Astrocyte (in vitro differentiated cells and primary cell): Measurements from ENCODE around the gene FAM98B. TPM values are rescaled to one million over a fixed set of nuclear protein-coding genes. Genes with fewer than 3 reads are reported as not detected.

Experiments
- DNase-seq: peaks from one replicate; pipeline ENCODE4 v3.0.0-alpha.2; 2010; ENCODE audit warnings: low read depth
- FAIRE-seq: peaks from 2 replicates; lab custom pipeline; 2011; peaks lifted over from hg19 to GRCh38; lab: Jason Lieb, UNC
- H2AFZ ChIP-seq: 2 replicates; pipeline ENCODE4 v1.6.0; 2012; ENCODE audit warnings: low read depth, low read length, inconsistent platforms
- H3K27ac ChIP-seq: 2 replicates; pipeline ENCODE4 v1.5.1; 2011; ENCODE audit warnings: low read depth, low read length, inconsistent platforms
- H3K27me3 ChIP-seq: 2 replicates; pipeline ENCODE4 v1.6.0; 2011; ENCODE audit warnings: low read length, inconsistent platforms; ENCODE audit not compliant: insufficient read depth
- H3K36me3 ChIP-seq: 2 replicates; pipeline ENCODE4 v1.5.1; 2011; ENCODE audit warnings: low read length, inconsistent platforms; ENCODE audit not compliant: insufficient read depth
- H3K4me1 ChIP-seq: 2 replicates; pipeline ENCODE4 v1.5.1; 2011; ENCODE audit warnings: low read length, inconsistent platforms; ENCODE audit not compliant: insufficient read depth
- H3K4me2 ChIP-seq: 2 replicates; pipeline ENCODE4 v1.6.0; 2012; ENCODE audit warnings: low read length, inconsistent platforms
- H3K4me3 ChIP-seq: 2 replicates; pipeline ENCODE4 v1.5.1; 2011; ENCODE audit warnings: low read depth, mild to moderate bottlenecking, low read length, inconsistent platforms; ENCODE audit not compliant: insufficient read depth
- H3K79me2 ChIP-seq: 2 replicates; pipeline ENCODE4 v1.6.0; 2012; ENCODE audit warnings: mild to moderate bottlenecking, low read length, inconsistent platforms; ENCODE audit not compliant: insufficient read depth
- H3K9ac ChIP-seq: 2 replicates; pipeline ENCODE4 v1.6.0; 2012; ENCODE audit warnings: mild to moderate bottlenecking, low read length, inconsistent platforms
- H3K9me3 ChIP-seq: 2 replicates; pipeline ENCODE4 v1.5.1; 2012; ENCODE audit warnings: low read depth, mild to moderate bottlenecking, low read length, inconsistent platforms; ENCODE audit not compliant: insufficient read depth
- H4K20me1 ChIP-seq: 2 replicates; pipeline ENCODE4 v1.6.0; 2012; ENCODE audit warnings: low read length, inconsistent platforms; ENCODE audit not compliant: insufficient read depth
- H3K27ac Mint-ChIP-seq: one replicate; pipeline ENCODE4 v1.8.0; 2021; ENCODE audit warnings: mild to moderate bottlenecking, mixed read lengths; ENCODE audit not compliant: unreplicated experiment
- H3K27me3 Mint-ChIP-seq: one replicate; pipeline ENCODE4 v1.8.0; 2021; ENCODE audit warnings: low read depth, mixed read lengths; ENCODE audit not compliant: unreplicated experiment
- H3K36me3 Mint-ChIP-seq: one replicate; pipeline ENCODE4 v1.8.0; 2021; ENCODE audit warnings: low read depth, mixed read lengths; ENCODE audit not compliant: unreplicated experiment
- H3K4me1 Mint-ChIP-seq: one replicate; pipeline ENCODE4 v1.8.0; 2021; ENCODE audit warnings: low read depth, mixed read lengths; ENCODE audit not compliant: unreplicated experiment
- H3K4me3 Mint-ChIP-seq: one replicate; pipeline ENCODE4 v1.8.0; 2021; ENCODE audit warnings: mild to moderate bottlenecking, moderate library complexity, mixed read lengths; ENCODE audit not compliant: unreplicated experiment
- H3K9me3 Mint-ChIP-seq: one replicate; pipeline ENCODE4 v1.8.0; 2021; ENCODE audit warnings: mild to moderate bottlenecking, mixed read lengths; ENCODE audit not compliant: unreplicated experiment
- CTCF ChIP-seq: IDR thresholded peaks from 2 replicates; pipeline ENCODE4 v1.5.1; 2011; ENCODE audit warnings: low read depth, mild to moderate bottlenecking, inconsistent platforms, low read length, moderate library complexity; ENCODE audit not compliant: insufficient read depth
- EZH2 ChIP-seq: IDR thresholded peaks from 2 replicates; pipeline ENCODE4 v1.6.1; 2012; ENCODE audit warnings: mild to moderate bottlenecking, low read length, inconsistent platforms; ENCODE audit not compliant: insufficient read depth
- total RNA-seq: library from RNA; stranded (reverse); gene quantifications from 2 replicates; pipeline ENCODE4 v1.2.1, GENCODE V29; 2021

FAM98B gene
- total RNA-seq, 1 donor from 2014 or later, result 21.6 TPM

- no peak overlapping the region for H2AFZ ChIP-seq
- no peak for DNase-seq
- peaks cover 8% of the 10 kb centered on the region for H3K27me3 ChIP-seq
- no peaks in the 10 kb centered on the region for H4K20me1 ChIP-seq
- no peak overlapping the region for H3K9ac ChIP-seq
- Mint-ChIP-seq H3K4me1 (no peaks in the 10 kb centered on the region), H3K4me3 (no peak overlapping the region), H3K9me3 (peaks cover 1% of the 10 kb centered on the region), H3K27ac (peak overlapping the region; percentile 2), H3K27me3 (peaks cover 8% of the 10 kb centered on the region), H3K36me3 (no peaks in the 10 kb centered on the region)
- no peak for FAIRE-seq
- no peak overlapping the region for H3K4me2 ChIP-seq
- H3K27ac ChIP-seq, result no peak overlapping the region
- peaks cover 3% of the 10 kb centered on the region for H3K9me3 ChIP-seq
- no peak for TF ChIP-seq EZH2
- no peak for TF ChIP-seq CTCF
- no peaks in the 10 kb centered on the region for H3K36me3 ChIP-seq
- no peaks in the 10 kb centered on the region for H3K79me2 ChIP-seq
- H3K4me1 ChIP-seq, result no peaks in the 10 kb centered on the region
- no peak overlapping the region for H3K4me3 ChIP-seq
These were observed 32.7 kb upstream of the FAM98B start for GRCh38 chr15:38421069-38421690.

GRCh38 chr15:38424101-38424552 lies 29.8 kb upstream of the FAM98B start:
- H3K79me2 ChIP-seq, result no peaks in the 10 kb centered on the region
- FAIRE-seq, result no peak

More at GRCh38 chr15:38424101-38424552, 29.8 kb upstream of the FAM98B start:
- Histone ChIP-seq H3K9ac (no peak overlapping the region), H3K27me3 (no peaks in the 10 kb centered on the region), H3K4me3 (no peak overlapping the region), H4K20me1 (no peaks in the 10 kb centered on the region), H2AFZ (no peak overlapping the region), H3K4me1 (no peaks in the 10 kb centered on the region), H3K27ac (no peak overlapping the region), H3K4me2 (no peak overlapping the region), H3K36me3 (no peaks in the 10 kb centered on the region), H3K9me3 (peaks cover 3% of the 10 kb centered on the region)
- no peak overlapping the region for H3K27ac Mint-ChIP-seq
- peaks cover 3% of the 10 kb centered on the region for H3K27me3 Mint-ChIP-seq
- no peaks in the 10 kb centered on the region for H3K4me1 Mint-ChIP-seq
- H3K36me3 Mint-ChIP-seq, result no peaks in the 10 kb centered on the region
- peaks cover 1% of the 10 kb centered on the region for H3K9me3 Mint-ChIP-seq
- no peak overlapping the region for H3K4me3 Mint-ChIP-seq
- DNase-seq, result no peak
- TF ChIP-seq EZH2, result no peak
- no peak for TF ChIP-seq CTCF
